PC-3 (cell line): ENCODE measurements around the gene USH2A.

Source experiments
- CTCF ChIP-seq: fragments of 300-600 bp; sonication (generic); conservative IDR thresholded peaks from 2 replicates; pipeline ENCODE4 v1.5.1; 2017; ENCODE audit warnings: antibody characterized with exemption, low read depth, mild to moderate bottlenecking, low read length
- EZH2 ChIP-seq: fragments of 300-600 bp; sonication (generic); IDR thresholded peaks from one replicate; pipeline ENCODE4 v1.6.1; 2017; ENCODE audit warnings: antibody characterized with exemption, mild to moderate bottlenecking, low read length; ENCODE audit not compliant: unreplicated experiment

GRCh38 chr1:215957663-215958062 is 465.6 kb downstream of the USH2A start:
- TF ChIP-seq CTCF = no peak
- TF ChIP-seq EZH2 = peak; percentile 48
